Neutrophil (primary cell): Measurements from ENCODE around the gene FKBP15.

Source experiments
- H3K27ac ChIP-seq: fragments of 200-600 bp; sonication (generic); 2 replicates; pipeline ENCODE4 v1.5.1; 2016; ENCODE audit warnings: mild to moderate bottlenecking, moderate library complexity
- H3K27me3 ChIP-seq: fragments of 200-600 bp; sonication (generic); 2 replicates; pipeline ENCODE4 v1.6.0; 2016; ENCODE audit warnings: mild to moderate bottlenecking
- H3K36me3 ChIP-seq: fragments of 200-600 bp; sonication (generic); 2 replicates; pipeline ENCODE4 v1.5.1; 2017
- H3K4me1 ChIP-seq, 2 experiments: fragments of 200-600 bp in 1 of 2; sonication (generic) in 1 of 2; 1 replicate in 1 of 2; 2 replicates in 1 of 2; pipeline versions ENCODE4 v1.5.1 to v1.6.1; 2013 to 2016; ENCODE audit warnings: low read depth in 1 of 2, low read length in 1 of 2, mild to moderate bottlenecking in 1 of 2, moderate library complexity in 1 of 2; ENCODE audit not compliant: control insufficient read depth in 1 of 2, insufficient read depth in 1 of 2
- H3K4me3 ChIP-seq, 2 experiments: fragments of 200-600 bp in 1 of 2; sonication (generic) in 1 of 2; 1 replicate in 1 of 2; 2 replicates in 1 of 2; pipeline ENCODE4 v1.5.1; 2013 to 2016; ENCODE audit warnings: low read depth in 1 of 2, low read length in 1 of 2, mild to moderate bottlenecking in 1 of 2, moderate library complexity in 1 of 2
- H3K9me3 ChIP-seq: fragments of 200-600 bp; sonication (generic); 2 replicates; pipeline ENCODE4 v1.5.1; 2016
- TF ChIP-seq, protein P1 (sequence below): fragments of 200-600 bp; sonication (generic); IDR thresholded peaks from 2 replicates; pipeline ENCODE4 v1.5.1; 2016; ENCODE audit warnings: antibody characterized with exemption

The FKBP15 gene

DNA sequence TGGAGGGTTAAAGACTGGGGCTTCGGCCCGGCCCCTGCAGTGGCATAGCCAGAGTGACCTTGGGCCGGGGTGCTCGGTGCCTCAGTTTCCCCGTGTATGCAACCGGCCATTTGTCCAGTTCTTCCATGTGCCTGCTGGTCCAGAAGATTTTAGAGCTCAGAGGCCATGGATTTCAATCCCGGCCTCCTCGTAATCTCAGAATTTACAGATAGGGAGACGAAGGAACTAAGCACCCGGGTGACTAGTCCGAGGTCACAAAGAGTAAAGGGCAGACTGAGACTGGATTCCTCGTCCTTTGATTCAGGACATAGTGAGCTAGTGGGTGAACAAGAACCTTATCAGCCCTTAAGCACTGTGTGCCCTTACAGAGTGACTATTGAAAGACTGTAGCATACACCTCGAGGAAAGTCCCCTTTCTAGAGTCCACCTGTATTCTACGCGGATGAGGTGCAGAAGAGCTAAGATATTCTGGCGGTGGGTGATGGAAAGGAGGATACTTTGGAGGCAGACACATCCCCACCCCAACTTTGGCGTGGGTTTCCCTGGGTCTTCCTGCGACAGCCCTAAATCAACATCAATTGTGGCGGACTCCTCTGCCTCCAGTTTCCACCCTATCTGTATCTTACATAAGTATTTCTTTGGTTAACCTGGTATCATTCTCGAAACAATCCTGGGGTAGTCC, 864 bp upstream of the FKBP15 start:
- H3K4me1 ChIP-seq, result peaks cover 85 to 86% of the 10 kb centered on the region in 2 experiments
- H3K27ac ChIP-seq, result peak overlapping the region; percentile 82
- no peaks in the 10 kb centered on the region for H3K36me3 ChIP-seq
- peak overlapping the region; percentile 87 to 93 for H3K4me3 ChIP-seq
- H3K27me3 ChIP-seq, result no peaks in the 10 kb centered on the region
- H3K9me3 ChIP-seq, result no peaks in the 10 kb centered on the region
- TF ChIP-seq, protein P1, sequence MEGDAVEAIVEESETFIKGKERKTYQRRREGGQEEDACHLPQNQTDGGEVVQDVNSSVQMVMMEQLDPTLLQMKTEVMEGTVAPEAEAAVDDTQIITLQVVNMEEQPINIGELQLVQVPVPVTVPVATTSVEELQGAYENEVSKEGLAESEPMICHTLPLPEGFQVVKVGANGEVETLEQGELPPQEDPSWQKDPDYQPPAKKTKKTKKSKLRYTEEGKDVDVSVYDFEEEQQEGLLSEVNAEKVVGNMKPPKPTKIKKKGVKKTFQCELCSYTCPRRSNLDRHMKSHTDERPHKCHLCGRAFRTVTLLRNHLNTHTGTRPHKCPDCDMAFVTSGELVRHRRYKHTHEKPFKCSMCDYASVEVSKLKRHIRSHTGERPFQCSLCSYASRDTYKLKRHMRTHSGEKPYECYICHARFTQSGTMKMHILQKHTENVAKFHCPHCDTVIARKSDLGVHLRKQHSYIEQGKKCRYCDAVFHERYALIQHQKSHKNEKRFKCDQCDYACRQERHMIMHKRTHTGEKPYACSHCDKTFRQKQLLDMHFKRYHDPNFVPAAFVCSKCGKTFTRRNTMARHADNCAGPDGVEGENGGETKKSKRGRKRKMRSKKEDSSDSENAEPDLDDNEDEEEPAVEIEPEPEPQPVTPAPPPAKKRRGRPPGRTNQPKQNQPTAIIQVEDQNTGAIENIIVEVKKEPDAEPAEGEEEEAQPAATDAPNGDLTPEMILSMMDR, result no peak

DNA sequence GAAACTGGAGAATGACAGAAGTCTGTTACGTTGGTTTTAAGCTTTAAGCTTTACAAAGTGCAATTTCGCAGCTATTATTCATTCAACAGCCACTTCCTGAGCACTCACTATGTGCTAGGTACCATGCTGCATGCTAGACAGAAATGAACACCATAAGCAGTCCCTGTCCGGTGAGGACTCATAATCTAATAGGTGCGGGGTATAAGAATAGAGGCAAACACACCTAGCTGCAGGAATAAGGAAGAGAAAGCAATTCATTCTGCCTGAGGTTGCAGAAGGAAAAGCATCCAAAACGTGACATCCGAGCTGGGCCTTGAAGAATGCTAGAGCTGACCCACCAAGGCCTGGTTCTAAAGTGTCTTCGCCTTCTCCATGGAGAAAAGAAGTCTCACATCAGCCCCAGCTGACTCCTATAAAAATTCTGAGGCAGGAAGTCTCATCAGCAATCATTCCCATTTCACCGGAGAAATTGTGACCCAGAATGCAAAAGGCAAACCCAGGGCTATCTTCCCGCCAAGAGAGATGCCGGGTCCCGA, 542 bp downstream of the FKBP15 start:
- Histone ChIP-seq H3K36me3 (no peaks in the 10 kb centered on the region), H3K27ac (peak overlapping the region; percentile 82), H3K9me3 (no peaks in the 10 kb centered on the region), H3K4me1 (peaks cover 71 to 72% of the 10 kb centered on the region in 2 experiments), H3K27me3 (no peaks in the 10 kb centered on the region), H3K4me3 (peak overlapping the region; percentile 87 to 93)
- TF ChIP-seq, protein P1, result no peak

DNA sequence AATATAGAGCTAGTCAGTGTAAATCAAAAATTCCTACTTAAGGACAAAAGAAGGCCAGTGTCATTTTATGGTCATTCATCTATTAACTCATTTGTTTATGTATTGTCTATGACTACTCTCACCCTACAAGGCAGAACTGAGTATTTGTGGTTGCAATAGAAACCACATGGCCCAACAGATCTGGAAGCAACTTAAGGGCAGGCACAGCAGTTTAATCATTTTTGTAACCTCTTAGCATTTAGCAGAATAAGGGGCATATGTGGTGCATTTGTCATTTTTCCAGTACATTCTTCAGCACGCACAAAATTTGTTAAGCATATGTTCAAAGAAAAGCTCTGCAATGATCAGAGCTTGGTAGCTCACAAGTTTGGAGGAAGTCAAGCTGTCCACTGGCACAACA, 1.1 kb downstream of the FKBP15 start:
- no peaks in the 10 kb centered on the region for H3K36me3 ChIP-seq
- H3K4me1 ChIP-seq, result peaks cover 65 to 67% of the 10 kb centered on the region in 2 experiments
- TF ChIP-seq, protein P1, result no peak
- no peaks in the 10 kb centered on the region for H3K27me3 ChIP-seq
- H3K9me3 ChIP-seq, result no peaks in the 10 kb centered on the region
- peak overlapping the region; percentile 87 to 93 for H3K4me3 ChIP-seq
- peak overlapping the region; percentile 82 for H3K27ac ChIP-seq

DNA sequence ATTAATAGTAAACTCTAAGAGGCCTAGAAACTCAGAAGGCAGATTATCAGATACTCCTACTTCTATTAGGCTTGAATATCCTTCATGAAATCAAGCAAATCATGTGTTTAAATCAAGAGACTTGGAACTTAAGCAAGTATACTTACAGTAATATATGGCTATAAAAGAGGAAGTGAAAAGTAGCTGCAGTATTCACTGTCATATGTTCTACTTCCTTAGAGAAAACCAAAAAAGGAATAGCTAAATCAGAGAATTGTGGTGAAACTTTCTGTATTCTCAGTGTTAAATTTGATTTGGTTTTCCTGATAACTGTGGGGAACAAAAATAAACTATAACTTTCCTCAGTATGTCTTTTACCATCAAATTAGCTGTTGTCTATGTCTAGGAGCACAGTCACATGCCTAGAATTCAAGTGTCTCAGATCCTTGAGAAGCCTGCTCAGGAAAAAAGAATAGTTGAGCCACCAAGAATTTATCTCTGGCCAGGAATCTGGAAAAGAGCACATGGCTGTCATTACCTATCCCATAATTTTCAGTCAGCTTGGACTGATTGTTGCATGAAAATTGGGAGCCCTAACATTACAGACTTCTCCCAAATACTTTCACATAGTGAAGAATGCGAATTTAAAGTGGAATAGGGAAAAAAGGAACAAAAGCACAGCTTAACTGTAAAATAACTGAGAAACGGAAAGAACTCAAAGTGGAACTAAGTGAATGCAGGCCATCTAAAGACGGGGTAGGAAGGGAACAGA, 1.7 kb downstream of the FKBP15 start:
- H3K36me3 ChIP-seq, result no peaks in the 10 kb centered on the region
- H3K27ac ChIP-seq, result peak overlapping the region; percentile 82
- TF ChIP-seq, protein P1, result no peak
- H3K9me3 ChIP-seq, result no peaks in the 10 kb centered on the region
- H3K4me1 ChIP-seq, result peaks cover 59 to 61% of the 10 kb centered on the region in 2 experiments
- H3K27me3 ChIP-seq, result no peaks in the 10 kb centered on the region
- peak overlapping the region; percentile 87 to 93 for H3K4me3 ChIP-seq

DNA sequence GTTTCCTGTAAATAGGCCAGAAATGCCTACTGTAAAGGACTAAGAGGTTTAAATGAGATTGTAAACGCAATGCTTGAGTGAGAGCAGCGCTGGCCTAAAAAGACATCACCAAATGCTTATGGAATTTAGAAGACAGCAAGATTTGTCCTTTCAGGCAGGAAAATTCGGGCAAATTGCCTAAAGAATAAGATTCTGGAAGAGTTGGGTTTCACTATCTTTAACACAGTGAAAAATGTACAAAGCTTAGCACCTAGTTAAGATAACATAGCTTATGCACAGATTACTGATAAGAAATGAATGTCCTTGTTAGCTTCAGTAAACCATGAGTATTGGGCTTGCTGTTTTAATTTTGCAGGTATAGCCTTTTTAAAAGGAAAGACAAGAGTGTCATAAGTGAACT, 4.7 kb downstream of the FKBP15 start:
- H3K27me3 ChIP-seq, result no peaks in the 10 kb centered on the region
- H3K27ac ChIP-seq, result no peak overlapping the region
- H3K36me3 ChIP-seq, result no peaks in the 10 kb centered on the region
- H3K9me3 ChIP-seq, result no peaks in the 10 kb centered on the region
- TF ChIP-seq, protein P1, result no peak
- H3K4me1 ChIP-seq, result peaks cover 31 to 33% of the 10 kb centered on the region in 2 experiments
- no peak overlapping the region for H3K4me3 ChIP-seq
